Transverse colon (tissue), 4 donors: ENCODE results near the gene CCDC40.

Source experiments
- CTCF ChIP-seq, 5 experiments: fragments of 200-600 bp in 3 of 5; fragments of 450-650 bp in 2 of 5; sonication (generic) in 3 of 5; IDR thresholded peaks; 1 replicate in 2 of 5; 2 replicates in 3 of 5; pipeline ENCODE4 v1.5.1; 2016 to 2017; ENCODE audit warnings: antibody characterized with exemption in 5 of 5, inconsistent platforms in 3 of 5, mild to moderate bottlenecking in 2 of 5, moderate library complexity in 1 of 5
- POLR2AphosphoS5 ChIP-seq, 3 donors: sonication (generic); formaldehyde crosslinking; IDR thresholded peaks; one replicate each; pipeline ENCODE4 v1.6.1; 2016; ENCODE audit warnings: antibody characterized with exemption in 3 of 3

- TF ChIP-seq CTCF (IDR thresholded peaks at IDR 0.05) (no peak), POLR2AphosphoS5 (IDR thresholded peaks at IDR 0.05) (no peak)
Measured at GRCh38 chr17:80049986-80050385, 13.5 kb downstream of the CCDC40 start.
